IMR-90 (cell line): ENCODE results near the gene ASCL5. TPM values are rescaled to one million over a fixed set of nuclear protein-coding genes. Genes with fewer than 3 reads are reported as not detected.

Experiments used
- ATAC-seq: fragments of 200-7000 bp; cut with Tn5 transposase; 2 replicates; pipeline ENCODE4 v1.9.1; 2020; ENCODE audit warnings: low read depth, mild to moderate bottlenecking, moderate library complexity
- BruUV-seq: library from RNA; stranded (reverse); fragments of 400-500 nt; replicated peaks from 2 replicates; lab custom pipeline; 2021; lab: Mats Ljungman, UMichigan
- CTCF ChIA-PET: fragments of 300-600 bp; formaldehyde crosslinking; extraction: SDS; loops from one replicate; lab custom pipeline; 2021; ENCODE audit warnings: antibody characterized with exemption; lab: Yijun Ruan, JAX
- POLR2A ChIA-PET: fragments of 300-600 bp; sonication (Branson Sonifier 250); formaldehyde crosslinking; loops from one replicate; lab custom pipeline; 2022; ENCODE audit warnings: antibody characterized with exemption; ENCODE audit not compliant: unreplicated experiment; lab: Charles Lee
- DNase-seq: peaks from one replicate; pipeline ENCODE4 v3.0.0; 2013
- H2AFZ ChIP-seq: replicated peaks from 2 replicates; pipeline ENCODE3; 2013; ENCODE audit warnings: low read length, mild to moderate bottlenecking; ENCODE audit not compliant: poor library complexity
- H2AK5ac ChIP-seq: 2 replicates; pipeline ENCODE4 v1.6.1; 2013; ENCODE audit warnings: low read depth, low read length, inconsistent platforms
- H2AK9ac ChIP-seq: replicated peaks from 2 replicates; pipeline ENCODE3; 2013; ENCODE audit warnings: mild to moderate bottlenecking, low read depth, low read length, moderate library complexity; ENCODE audit not compliant: poor library complexity
- H2BK120ac ChIP-seq: 2 replicates; pipeline ENCODE4 v1.6.1; 2013; ENCODE audit warnings: low read depth, low read length, inconsistent platforms
- H2BK15ac ChIP-seq: 3 replicates; pipeline ENCODE4 v1.6.1; 2013; ENCODE audit warnings: low read depth, low read length, inconsistent platforms
- H2BK20ac ChIP-seq: 2 replicates; pipeline ENCODE4 v1.6.1; 2013; ENCODE audit warnings: low read depth, mild to moderate bottlenecking, inconsistent platforms, low read length, moderate library complexity
- H2BK5ac ChIP-seq: 2 replicates; pipeline ENCODE4 v1.6.1; 2013; ENCODE audit warnings: mild to moderate bottlenecking, low read depth, low read length, inconsistent platforms; ENCODE audit not compliant: poor library complexity, severe bottlenecking
- H3K14ac ChIP-seq: replicated peaks from 2 replicates; pipeline ENCODE4 v1.6.1; 2013; ENCODE audit warnings: low read depth, low read length, inconsistent platforms
- H3K18ac ChIP-seq: 2 replicates; pipeline ENCODE4 v1.6.1; 2013; ENCODE audit warnings: low read depth, low read length, control low read depth
- H3K23ac ChIP-seq: 2 replicates; pipeline ENCODE4 v1.6.1; 2013; ENCODE audit warnings: low read depth, low read length, inconsistent platforms
- H3K27ac ChIP-seq: 2 replicates; pipeline ENCODE4 v1.5.1; 2013; ENCODE audit warnings: mild to moderate bottlenecking, control low read depth, low read length; ENCODE audit not compliant: insufficient read depth
- H3K27me3 ChIP-seq: 2 replicates; pipeline ENCODE4 v1.6.1; 2013; ENCODE audit warnings: low read length; ENCODE audit not compliant: control insufficient read depth, insufficient read depth
- H3K36me3 ChIP-seq: 2 replicates; pipeline ENCODE4 v1.6.1; 2013; ENCODE audit warnings: low read length, mixed read lengths; ENCODE audit not compliant: control insufficient read depth, insufficient read depth
- H3K4ac ChIP-seq: 2 replicates; pipeline ENCODE4 v1.6.1; 2013; ENCODE audit warnings: low read depth, low read length, inconsistent platforms
- H3K4me1 ChIP-seq: 2 replicates; pipeline ENCODE4 v1.6.1; 2013; ENCODE audit warnings: low read length, mixed read lengths; ENCODE audit not compliant: control insufficient read depth, insufficient read depth
- H3K4me2 ChIP-seq: 2 replicates; pipeline ENCODE4 v1.6.1; 2013; ENCODE audit warnings: low read depth, mild to moderate bottlenecking, control low read depth, low read length, moderate library complexity
- H3K4me3 ChIP-seq: 2 replicates; pipeline ENCODE4 v1.5.1; 2013; ENCODE audit warnings: low read depth, mild to moderate bottlenecking, control low read depth, low read length, moderate library complexity; ENCODE audit not compliant: insufficient read depth
- H3K56ac ChIP-seq: 2 replicates; pipeline ENCODE4 v1.6.1; 2013; ENCODE audit warnings: low read length, inconsistent platforms; ENCODE audit not compliant: insufficient read depth; ENCODE audit errors: extremely low read depth
- H3K79me1 ChIP-seq, 2 experiments: 2 replicates each; pipeline ENCODE4 v1.6.1; 2013; ENCODE audit warnings: low read length in 2 of 2, inconsistent platforms in 1 of 2, low read depth in 1 of 2
- H3K9ac ChIP-seq: 2 replicates; pipeline ENCODE4 v1.6.1; 2013; ENCODE audit warnings: low read depth, low read length, control low read depth
- H3K9me1 ChIP-seq: 2 replicates; pipeline ENCODE4 v1.6.1; 2013; ENCODE audit warnings: low read length, inconsistent platforms; ENCODE audit not compliant: insufficient read depth
- H3K9me3 ChIP-seq: 2 replicates; pipeline ENCODE4 v1.6.1; 2013; ENCODE audit warnings: low read length; ENCODE audit not compliant: control insufficient read depth, insufficient read depth
- H4K20me1 ChIP-seq: 2 replicates; pipeline ENCODE4 v1.6.1; 2013; ENCODE audit warnings: low read length, inconsistent platforms; ENCODE audit not compliant: insufficient read depth
- H4K5ac ChIP-seq: 2 replicates; pipeline ENCODE4 v1.6.1; 2013; ENCODE audit warnings: mild to moderate bottlenecking, low read depth, low read length, control low read depth
- H4K8ac ChIP-seq, 2 experiments: 2 replicates each; pipeline ENCODE4 v1.6.1; 2013; ENCODE audit warnings: low read depth in 2 of 2, low read length in 2 of 2, control low read depth in 1 of 2, inconsistent platforms in 1 of 2
- H4K91ac ChIP-seq: 2 replicates; pipeline ENCODE4 v1.6.1; 2013; ENCODE audit warnings: low read depth, low read length, inconsistent platforms; ENCODE audit not compliant: insufficient read depth
- BHLHE40 ChIP-seq: fragments of 150-350 bp; IDR thresholded peaks from 2 replicates; pipeline ENCODE4 v1.6.1; 2016; ENCODE audit warnings: mild to moderate bottlenecking, low read depth, low read length
- CHD1 ChIP-seq: IDR thresholded peaks from 2 replicates; pipeline ENCODE4 v1.6.1; 2012; ENCODE audit warnings: low read depth, low read length, improper control_type of control experiment
- CTCF ChIP-seq: conservative IDR thresholded peaks from 2 replicates; pipeline ENCODE4 v1.5.1; 2012; ENCODE audit warnings: mild to moderate bottlenecking, low read depth, low read length, improper control_type of control experiment
- ELK1 ChIP-seq: fragments of 150-350 bp; IDR thresholded peaks from 2 replicates; pipeline ENCODE4 v1.6.1; 2016; ENCODE audit warnings: low read depth, mild to moderate bottlenecking, low read length, moderate library complexity, borderline replicate concordance
- FOS ChIP-seq: fragments of 150-350 bp; IDR thresholded peaks from 2 replicates; pipeline ENCODE4 v1.6.1; 2016; ENCODE audit warnings: low read depth, low read length
- MAZ ChIP-seq: IDR thresholded peaks from 2 replicates; pipeline ENCODE4 v1.6.1; 2012; ENCODE audit warnings: low read depth, mild to moderate bottlenecking, low read length, improper control_type of control experiment, moderate library complexity, borderline replicate concordance
- MXI1 ChIP-seq: IDR thresholded peaks from 2 replicates; pipeline ENCODE4 v1.6.1; 2012; ENCODE audit warnings: low read depth, mild to moderate bottlenecking, low read length, moderate library complexity, borderline replicate concordance
- NFE2L2 ChIP-seq: fragments of 150-350 bp; IDR thresholded peaks from 2 replicates; pipeline ENCODE4 v1.6.1; 2016; ENCODE audit warnings: low read depth, mild to moderate bottlenecking, low read length
- POLR2A ChIP-seq: IDR thresholded peaks from 2 replicates; pipeline ENCODE4 v1.6.1; 2012; ENCODE audit warnings: mild to moderate bottlenecking, low read depth, low read length
- RAD21 ChIP-seq: IDR thresholded peaks from 2 replicates; pipeline ENCODE4 v1.6.1; 2012; ENCODE audit warnings: low read length, improper control_type of control experiment
- RCOR1 ChIP-seq: IDR thresholded peaks from 2 replicates; pipeline ENCODE4 v1.6.1; 2012; ENCODE audit warnings: mild to moderate bottlenecking, low read length, improper control_type of control experiment; ENCODE audit not compliant: insufficient replicate concordance
- RFX5 ChIP-seq: IDR thresholded peaks from 2 replicates; pipeline ENCODE4 v1.8.0; 2012; ENCODE audit warnings: low read depth, mild to moderate bottlenecking, low read length, moderate library complexity
- SMC3 ChIP-seq: fragments of 150-350 bp; IDR thresholded peaks from 2 replicates; pipeline ENCODE4 v1.6.1; 2016; ENCODE audit warnings: low read depth, mild to moderate bottlenecking, antibody characterized with exemption, low read length, moderate library complexity
- USF2 ChIP-seq: fragments of 150-350 bp; IDR thresholded peaks from 2 replicates; pipeline ENCODE4 v1.6.1; 2017; ENCODE audit warnings: mild to moderate bottlenecking, antibody characterized with exemption, low read length, low read depth
- WGBS, 2 experiments: methylation state at CpG; one replicate each; pipeline versions ENCODE4 v1.1.5 to v1.1.7; 2013; ENCODE audit warnings: missing lambda C conversion rate in 2 of 2; ENCODE audit not compliant: insufficient read length in 1 of 2; ENCODE audit errors: extremely low coverage in 2 of 2; 5-methylcytosine and 5-hydroxymethylcytosine counted together
- dilution Hi-C: fragments of 300-500 bp; cut with HindIII; formaldehyde crosslinking; loops from one replicate; pipeline ENCODE4 v1.14.3; 2018; ENCODE audit warnings: low sequenced_read_pairs; ENCODE audit not compliant: unreplicated experiment
- in situ Hi-C: fragments of 300-500 bp; cut with MboI; formaldehyde crosslinking; loops from 3 replicates; pipeline ENCODE4 v1.14.3; 2019; ENCODE audit warnings: low sequenced_read_pairs, inconsistent platforms, mixed read lengths
- intact Hi-C: fragments of 100-400 bp; cut with micrococcal nuclease; formaldehyde crosslinking; loops from 2 replicates; pipeline ENCODE4 v1.10.0; 2022
- polyA plus RNA-seq, 3 experiments: library from polyadenylated mRNA; depleted of rRNA; stranded (reverse); fragments of >200 nt; gene quantifications; 2 replicates each; pipeline ENCODE4 v1.2.3, GENCODE V29; 2012; ENCODE audit warnings: low replicate concordance in 1 of 3
- total RNA-seq: library from RNA; depleted of rRNA; stranded (reverse); fragments of >200 nt; gene quantifications from 2 replicates; pipeline ENCODE4 v1.2.3, GENCODE V29; 2012

Gene ASCL5
- total and polyA plus RNA-seq, 2 of the 4 experiments (the other 2 are of a cell fraction), result not detected

GRCh38 chr1:201104141-201104540, 22.8 kb downstream of the ASCL5 start:
- Histone ChIP-seq H3K27ac (no peak overlapping the region), H3K4me3 (no peak overlapping the region), H3K18ac (no peak overlapping the region), H4K91ac (no peak overlapping the region), H3K9ac (no peak overlapping the region), H2AK5ac (no peak overlapping the region), H4K20me1 (no peaks in the 10 kb centered on the region), H3K4me1 (no peaks in the 10 kb centered on the region), H3K27me3 (peaks cover 69% of the 10 kb centered on the region), H3K9me1 (no peaks in the 10 kb centered on the region), H3K14ac (no peak overlapping the region), H2AFZ (no peak overlapping the region), H2BK20ac (no peak overlapping the region), H4K5ac (no peak overlapping the region), H3K9me3 (no peaks in the 10 kb centered on the region), H3K23ac (no peak overlapping the region), H4K8ac (no peak overlapping the region), H3K79me1 (no peaks in the 10 kb centered on the region), H3K36me3 (no peaks in the 10 kb centered on the region), H3K56ac (no peak overlapping the region), H2BK120ac (no peak overlapping the region), H2BK5ac (no peak overlapping the region), H2AK9ac (no peak overlapping the region), H3K4me2 (no peak overlapping the region), H2BK15ac (no peak overlapping the region), H3K4ac (no peak overlapping the region)
- ATAC-seq (no peak), DNase-seq (no peak)
- intact Hi-C loops, result no loop called here
- BruUV-seq, result no TSS peak
- TF ChIP-seq RAD21, result no peak
- TF ChIP-seq BHLHE40, result no peak
- no peak for TF ChIP-seq FOS
- no peak for TF ChIP-seq CHD1
- no peak for TF ChIP-seq MXI1
- no peak for TF ChIP-seq CTCF
- TF ChIP-seq ELK1, result no peak
- TF ChIP-seq USF2, result no peak
- no peak for TF ChIP-seq POLR2A
- TF ChIP-seq SMC3, result no peak
- TF ChIP-seq RCOR1, result no peak
- TF ChIP-seq MAZ, result no peak
- TF ChIP-seq NFE2L2, result no peak
- TF ChIP-seq RFX5, result no peak
- in situ Hi-C loops, result no loop called here
- WGBS, 2 experiments, result no CpG with 5 or more reads among the region's 1 CpG
- ChIA-PET POLR2A (no interaction called here), CTCF (interaction anchor here (1.0 kb wide), 1 partner anchor 55 kb away, joined by 3 read pairs; no protein-coding TSS in a partner anchor)
- dilution Hi-C loops, result no loop called here
